Neural cell (in vitro differentiated cells): ENCODE measurements around the gene SMC3.

Experiments
- TAF1 ChIP-seq: IDR thresholded peaks from 2 replicates; pipeline ENCODE4 v1.6.1; 2012; ENCODE audit warnings: low read depth
- TF ChIP-seq, protein P1 (sequence below): IDR thresholded peaks from 2 replicates; pipeline ENCODE4 v1.6.1; 2012; ENCODE audit warnings: borderline replicate concordance

GRCh38 chr10:110556969-110557601 lies 10.4 kb upstream of the SMC3 start:
- TF ChIP-seq, protein P1, sequence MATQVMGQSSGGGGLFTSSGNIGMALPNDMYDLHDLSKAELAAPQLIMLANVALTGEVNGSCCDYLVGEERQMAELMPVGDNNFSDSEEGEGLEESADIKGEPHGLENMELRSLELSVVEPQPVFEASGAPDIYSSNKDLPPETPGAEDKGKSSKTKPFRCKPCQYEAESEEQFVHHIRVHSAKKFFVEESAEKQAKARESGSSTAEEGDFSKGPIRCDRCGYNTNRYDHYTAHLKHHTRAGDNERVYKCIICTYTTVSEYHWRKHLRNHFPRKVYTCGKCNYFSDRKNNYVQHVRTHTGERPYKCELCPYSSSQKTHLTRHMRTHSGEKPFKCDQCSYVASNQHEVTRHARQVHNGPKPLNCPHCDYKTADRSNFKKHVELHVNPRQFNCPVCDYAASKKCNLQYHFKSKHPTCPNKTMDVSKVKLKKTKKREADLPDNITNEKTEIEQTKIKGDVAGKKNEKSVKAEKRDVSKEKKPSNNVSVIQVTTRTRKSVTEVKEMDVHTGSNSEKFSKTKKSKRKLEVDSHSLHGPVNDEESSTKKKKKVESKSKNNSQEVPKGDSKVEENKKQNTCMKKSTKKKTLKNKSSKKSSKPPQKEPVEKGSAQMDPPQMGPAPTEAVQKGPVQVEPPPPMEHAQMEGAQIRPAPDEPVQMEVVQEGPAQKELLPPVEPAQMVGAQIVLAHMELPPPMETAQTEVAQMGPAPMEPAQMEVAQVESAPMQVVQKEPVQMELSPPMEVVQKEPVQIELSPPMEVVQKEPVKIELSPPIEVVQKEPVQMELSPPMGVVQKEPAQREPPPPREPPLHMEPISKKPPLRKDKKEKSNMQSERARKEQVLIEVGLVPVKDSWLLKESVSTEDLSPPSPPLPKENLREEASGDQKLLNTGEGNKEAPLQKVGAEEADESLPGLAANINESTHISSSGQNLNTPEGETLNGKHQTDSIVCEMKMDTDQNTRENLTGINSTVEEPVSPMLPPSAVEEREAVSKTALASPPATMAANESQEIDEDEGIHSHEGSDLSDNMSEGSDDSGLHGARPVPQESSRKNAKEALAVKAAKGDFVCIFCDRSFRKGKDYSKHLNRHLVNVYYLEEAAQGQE, result no peak
- no peak for TF ChIP-seq TAF1
